NCI-H2227 treated with DMSO at 0.1 percent for 48 hours (cell line): ENCODE data around the gene FAM9C.
"Not testable (repeated sequence)": the region's sequence is repeated elsewhere in the genome, so short reads cannot be mapped to it uniquely, and the experiment has no call there.

Source experiments
- DNase-seq: peaks from one replicate; lab custom pipeline; 2025; lab: John Stamatoyannopoulos, UW

Gene FAM9C

DNA sequence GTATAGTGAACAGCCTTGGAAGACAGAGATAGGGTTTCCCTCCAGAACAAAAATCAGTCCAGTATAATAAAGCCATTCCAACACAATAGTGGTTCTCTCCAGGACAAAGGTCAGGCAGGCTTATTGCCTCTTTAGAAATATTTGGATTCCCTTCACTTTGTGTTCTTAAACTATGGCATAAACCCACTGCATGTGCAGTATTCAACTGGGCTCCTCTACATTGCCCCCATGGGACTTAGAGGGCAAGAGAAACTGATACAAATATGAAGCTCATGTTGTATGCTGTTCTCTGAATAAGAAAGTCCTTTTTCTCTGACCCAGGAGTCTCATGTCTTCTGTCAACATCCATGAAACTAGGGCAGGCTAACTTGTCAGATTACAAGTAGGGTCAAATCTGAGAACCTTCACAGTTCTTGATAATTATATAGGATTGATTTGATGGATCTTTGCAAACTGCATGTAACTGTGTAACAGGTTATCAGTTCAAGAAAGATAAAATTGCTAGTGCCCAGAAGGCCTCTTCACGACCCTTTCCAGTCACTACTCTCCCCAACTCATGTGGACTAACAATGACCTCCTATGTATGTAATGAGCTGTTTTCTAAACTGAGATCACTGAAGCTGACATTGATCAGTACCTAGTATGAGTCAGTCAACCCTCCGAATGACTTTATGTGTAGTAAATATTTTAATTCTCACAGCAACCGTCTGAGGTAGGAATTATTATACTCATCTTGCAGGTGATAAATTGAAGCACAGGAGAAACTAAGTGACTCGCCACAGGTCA is 31.9 kb upstream of the FAM9C start:
- DNase-seq, result no peak

DNA sequence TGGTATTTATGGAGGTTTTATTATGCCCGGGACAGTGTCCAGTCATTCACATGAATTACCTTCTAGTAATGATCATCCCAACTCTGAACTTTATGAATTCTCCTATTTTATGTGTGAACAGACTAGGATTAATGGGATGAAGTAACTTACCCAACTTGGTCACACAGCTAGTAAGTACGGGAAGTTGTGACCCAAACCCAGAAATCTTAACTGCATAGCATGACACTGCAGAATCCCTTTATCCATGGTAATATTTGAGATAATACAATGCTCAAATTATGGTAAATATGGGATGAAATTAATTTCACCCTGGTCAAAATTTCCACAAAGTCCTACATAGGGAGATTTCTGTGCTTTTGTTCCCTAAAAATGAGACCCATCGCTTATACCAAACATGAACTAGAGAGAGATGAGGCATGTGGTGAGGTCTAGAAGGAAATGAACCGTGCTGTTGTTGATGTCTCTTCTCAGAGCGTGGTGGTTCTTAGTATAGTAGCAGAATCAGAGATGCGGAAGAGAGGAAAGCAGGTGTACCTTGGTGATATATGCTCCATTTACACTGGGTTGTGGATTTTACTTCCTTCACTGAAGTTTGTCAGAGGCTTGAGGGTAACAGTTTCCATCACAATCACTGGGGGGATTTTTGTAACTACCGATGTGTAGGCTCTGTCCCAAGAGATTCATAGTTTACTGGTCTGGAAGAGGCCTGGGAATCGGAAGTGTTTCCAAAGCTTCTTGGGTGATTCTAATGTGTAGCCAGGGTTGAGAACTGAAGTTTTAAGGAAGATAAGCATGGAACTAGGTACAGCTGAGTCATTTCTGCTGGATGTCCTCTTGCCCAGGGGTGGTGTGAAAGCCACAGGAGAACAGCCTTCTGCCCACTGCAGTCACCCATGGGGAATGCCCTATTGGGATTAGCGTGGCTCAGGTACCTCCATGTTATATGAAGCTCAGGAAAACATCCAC is 30.2 kb upstream of the FAM9C start:
- no peak for DNase-seq

DNA sequence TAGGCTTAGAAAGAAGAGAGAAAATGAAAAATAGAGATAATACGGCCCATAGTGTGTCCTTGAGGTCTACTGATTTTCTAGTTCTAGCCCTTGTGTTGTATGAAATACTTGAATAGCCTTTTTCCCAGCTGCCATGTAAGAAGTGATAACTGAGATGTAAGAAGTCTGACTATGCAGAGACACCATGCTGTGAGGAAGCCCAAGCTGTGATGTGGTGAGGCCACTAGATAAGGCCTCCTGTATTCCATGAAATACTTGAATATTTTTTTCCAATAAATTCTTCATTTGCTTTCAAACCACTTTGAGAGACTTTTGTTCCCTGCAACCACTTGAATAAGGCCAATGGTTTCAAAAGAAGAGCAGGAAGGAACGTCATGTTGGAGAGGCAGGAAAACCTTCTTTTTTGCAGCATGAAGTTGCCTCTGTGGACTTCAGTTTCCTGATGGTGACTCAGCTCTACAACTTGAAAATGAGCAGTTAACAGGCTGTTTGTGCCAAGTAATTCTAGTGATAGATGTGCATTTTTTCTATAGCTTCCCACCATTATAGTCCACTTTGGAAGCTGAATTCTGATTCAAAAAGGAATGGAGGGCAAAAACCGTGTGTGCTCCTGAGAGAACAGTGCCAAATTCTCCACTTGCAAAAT is 25.5 kb upstream of the FAM9C start:
- DNase-seq, result no peak

DNA sequence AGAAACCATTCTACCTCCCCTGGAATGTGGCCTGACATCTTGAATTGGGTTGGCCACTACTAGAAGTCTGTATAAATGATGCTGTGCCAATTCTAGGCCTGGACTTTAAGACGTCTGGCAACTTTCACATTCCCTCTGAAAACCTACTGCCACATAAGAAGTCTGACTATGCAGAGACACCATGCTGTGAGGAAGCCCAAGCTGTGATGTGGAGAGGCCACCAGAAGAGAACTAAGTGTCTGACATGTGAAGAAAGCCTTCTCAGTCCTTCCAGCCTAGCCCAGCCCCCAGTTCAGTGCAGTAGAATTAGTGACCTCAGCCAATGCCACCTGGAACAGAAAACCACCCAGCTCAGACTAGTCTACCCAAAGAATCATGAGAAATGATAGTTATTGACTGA is 24.2 kb upstream of the FAM9C start:
- DNase-seq, result no peak

DNA sequence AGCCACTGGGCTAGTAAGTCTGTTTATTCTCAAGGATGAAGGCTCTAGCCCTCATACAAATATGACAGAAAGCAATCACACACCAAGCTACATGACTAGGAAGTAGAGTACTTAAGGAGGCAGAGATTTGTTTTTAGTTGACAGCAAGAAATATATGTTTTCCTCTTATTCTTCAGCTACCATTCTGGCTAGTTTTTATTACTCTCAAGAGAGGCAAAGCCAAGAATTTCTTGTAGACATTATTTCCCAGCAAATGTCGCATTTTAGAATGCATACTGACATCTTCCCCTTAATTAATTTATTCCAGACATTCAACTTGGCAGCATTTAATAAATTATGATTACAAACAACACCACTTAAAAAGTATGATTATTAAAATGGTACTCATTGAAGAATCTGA is 23.4 kb upstream of the FAM9C start:
- DNase-seq, result no peak

DNA sequence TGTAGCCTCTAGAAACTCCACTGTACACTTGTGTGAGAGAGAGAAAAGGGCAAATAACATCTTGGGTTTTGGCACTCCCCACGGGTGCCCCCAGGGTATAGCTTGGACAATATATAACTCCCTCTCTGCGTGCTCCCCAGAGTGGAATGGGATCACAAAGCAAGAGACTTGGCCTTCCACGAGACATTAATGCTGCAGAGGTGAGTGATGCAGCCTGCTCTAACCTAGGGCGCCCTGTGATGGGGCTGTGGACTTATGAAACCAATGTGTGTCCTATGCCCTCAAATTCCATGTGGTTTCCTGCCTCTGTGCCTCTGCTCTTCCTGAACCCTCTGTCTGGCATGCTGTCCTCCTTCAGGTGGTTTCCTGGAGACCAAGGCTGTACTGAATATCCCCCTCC is 22.0 kb upstream of the FAM9C start:
- DNase-seq, result no peak

DNA sequence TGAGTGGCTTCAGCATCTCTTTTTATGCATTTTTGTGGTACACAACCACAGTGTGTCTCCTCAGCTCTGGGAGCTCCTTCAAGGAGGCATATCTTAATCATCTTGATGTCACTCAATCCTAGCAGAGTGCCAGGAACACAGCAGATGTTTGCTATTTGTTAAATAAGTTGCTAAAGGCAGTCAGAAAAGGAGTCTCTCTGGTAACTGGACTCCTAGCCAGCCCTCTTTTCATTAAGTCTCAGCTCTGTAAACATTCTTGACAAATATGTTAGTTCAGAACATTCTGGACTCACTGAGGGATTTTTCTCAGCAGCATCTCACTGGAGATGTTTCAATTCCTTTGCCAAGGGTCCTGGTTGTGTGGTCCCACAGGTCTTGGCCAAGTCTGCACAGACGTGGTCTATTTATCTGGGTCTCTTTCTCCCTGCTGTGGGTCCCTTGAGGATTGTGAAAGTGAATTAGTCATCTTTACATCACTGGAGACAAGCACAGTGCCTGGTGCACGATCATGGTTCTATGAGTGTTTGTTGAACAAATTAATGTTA is 20.3 kb upstream of the FAM9C start:
- DNase-seq, result no peak

DNA sequence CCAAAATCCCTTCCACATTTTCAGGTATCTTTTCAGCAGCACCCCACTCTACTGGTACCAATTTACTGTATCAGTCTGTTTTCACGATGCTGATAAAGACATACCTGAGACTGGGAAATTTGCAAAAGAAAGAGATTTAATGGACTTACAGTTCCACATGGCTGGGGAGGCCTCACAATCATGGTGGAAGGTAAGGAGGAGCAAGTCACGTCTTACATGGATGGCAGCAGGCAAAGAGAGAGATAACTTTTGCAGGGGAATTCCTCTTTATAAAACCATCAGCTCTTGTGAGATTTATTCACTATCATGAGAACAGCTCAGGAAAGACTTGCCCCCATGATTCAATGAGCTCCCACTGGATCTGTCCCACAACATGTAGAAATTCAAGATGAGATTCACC is 18.7 kb upstream of the FAM9C start:
- DNase-seq, result not testable (repeated sequence)

DNA sequence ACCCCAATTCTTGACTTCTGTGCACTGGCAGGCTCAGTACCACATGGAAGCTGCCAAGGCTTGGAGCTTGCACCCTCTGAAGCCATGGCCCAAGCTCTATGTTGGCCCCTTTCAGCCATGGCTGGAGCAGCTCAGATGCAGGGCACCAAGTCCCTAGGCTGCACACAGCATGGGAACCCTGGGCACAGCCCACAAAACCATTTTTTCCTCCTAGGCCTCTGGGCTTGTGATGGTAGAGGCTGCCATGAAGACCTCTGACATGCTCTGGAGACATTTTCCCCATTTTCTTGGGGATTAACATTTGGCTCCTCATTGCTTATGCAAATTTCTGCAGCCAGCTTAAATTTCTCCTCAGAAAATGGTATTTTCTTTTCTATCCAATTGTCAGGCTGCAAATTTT is 17.9 kb upstream of the FAM9C start:
- not testable (repeated sequence) for DNase-seq

DNA sequence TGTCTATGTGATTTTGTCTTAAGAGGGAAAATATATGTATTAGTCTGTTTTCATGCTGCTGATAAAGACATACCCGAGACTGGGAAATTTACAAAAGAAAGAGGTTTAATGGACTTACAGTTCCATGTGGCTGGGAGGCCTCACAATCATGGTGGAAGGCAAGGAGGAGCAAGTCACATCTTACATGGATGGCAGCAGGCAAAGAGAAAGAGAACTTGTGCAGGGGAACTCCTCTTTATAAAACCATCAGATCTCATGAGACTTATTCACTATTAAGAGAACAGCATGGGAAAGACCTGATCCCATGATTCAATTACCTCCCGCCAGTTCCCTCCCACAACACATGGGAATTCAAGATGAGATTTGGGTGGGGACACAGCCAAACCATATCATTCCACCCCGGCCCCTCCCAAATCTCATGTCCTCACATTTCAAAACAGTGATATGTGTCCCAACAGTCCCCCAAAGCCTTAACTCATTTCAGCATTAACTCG is 16.8 kb upstream of the FAM9C start:
- not testable (repeated sequence) for DNase-seq

DNA sequence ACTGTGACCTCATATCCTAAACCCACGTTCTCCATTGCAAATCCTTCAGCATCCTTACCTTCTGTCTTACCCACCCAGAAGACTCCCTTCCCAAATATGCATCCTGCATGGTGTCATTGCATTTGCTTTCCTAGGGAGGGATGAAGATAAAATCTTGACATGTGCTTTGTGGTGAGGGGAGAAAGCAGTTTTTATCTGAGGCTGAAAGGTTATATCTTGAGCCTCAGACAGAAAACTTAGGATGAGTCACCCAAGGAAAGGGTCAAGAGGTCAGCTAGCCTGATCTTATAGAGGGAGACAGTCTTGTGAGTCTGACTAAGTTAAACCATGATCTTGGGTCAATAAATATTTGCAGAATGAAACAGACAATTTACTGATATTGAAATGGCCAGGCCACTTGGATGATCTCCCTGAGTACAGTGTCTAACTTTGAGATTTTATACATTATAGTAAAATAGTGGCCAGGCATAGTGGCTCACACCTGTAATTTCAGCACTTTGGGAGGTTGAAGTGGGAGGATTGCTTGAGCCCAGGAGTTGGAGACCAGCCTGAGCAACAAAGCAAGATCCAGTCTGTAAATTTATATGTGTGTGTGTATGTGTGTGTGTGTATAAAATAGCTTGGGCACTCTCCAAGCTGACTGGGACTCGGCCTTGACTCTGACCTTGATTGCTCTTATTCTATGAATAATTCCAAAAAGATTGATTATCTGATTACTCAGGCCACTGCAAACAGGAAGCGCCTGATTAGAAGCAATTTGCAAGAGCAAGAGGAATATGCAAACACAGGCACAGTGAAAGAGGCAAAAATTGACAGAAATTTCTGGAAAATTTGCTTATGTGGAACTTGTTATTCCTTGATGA is 15.4 kb upstream of the FAM9C start:
- DNase-seq, result no peak

DNA sequence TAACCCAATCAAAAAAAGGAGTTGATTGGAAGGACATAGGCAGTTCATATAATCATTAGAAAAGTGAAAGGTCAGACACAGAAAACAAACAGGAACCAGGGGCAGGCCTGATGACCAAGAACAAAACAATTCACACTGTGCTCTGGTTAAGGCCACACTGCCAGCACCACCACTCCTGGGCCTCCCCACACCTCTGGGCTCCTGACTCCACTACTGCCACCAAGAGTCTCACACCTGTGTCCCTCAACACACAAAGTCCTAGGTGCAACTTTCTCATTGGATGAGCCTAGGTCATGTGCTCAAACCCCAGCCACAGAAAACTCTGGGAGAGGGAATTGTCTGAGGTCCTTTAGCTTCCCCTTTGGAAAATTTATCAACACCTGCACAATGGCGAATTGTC is 11.1 kb upstream of the FAM9C start:
- DNase-seq, result no peak

DNA sequence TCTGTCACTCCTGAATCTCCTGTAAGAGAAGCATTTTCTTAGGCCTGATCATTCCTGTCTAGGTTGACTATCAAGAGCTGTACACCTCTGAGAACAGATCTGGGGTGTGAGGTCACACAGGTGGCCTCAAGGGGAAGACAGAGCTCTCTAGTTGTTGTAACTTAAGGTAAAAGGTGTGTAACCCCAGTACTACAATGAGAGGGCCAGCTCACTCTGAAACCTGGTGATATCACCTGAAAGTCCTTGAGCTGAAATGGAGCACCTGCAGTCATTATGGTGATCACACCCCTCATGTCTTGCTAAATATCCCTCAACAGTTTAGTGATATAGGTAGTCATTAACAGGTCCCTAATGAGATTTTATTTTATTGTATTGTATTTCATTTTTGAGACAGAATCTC is 8.8 kb upstream of the FAM9C start:
- DNase-seq, result no peak

DNA sequence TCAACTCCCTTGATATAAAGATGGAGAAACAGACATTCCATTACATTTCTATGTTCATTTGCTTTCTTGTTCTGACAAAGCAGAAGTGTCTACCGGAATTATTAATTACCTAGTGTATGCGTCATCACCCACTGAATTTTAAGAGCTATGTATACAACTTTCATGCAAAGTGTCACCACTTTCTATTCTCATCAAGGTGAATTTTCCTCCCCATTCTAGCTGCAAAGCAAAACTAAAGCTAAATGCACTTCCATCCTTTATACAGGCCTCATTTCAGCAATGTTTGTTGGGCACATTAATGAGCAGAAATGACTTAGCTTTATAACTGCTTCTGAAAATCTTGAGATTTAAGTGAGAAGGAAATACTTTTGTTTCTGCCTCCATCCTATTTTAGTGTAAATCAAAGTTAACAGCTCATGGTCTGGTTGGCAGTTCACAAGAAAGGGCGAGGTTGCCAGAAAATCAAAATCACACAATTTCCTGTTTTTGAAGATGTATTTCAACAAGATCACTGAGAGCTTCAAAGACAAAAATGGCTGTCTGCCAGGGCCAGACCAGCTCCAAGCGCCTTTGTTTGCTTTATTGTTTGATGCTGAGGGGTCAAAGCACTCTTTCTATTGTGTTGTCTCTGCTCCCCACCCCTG is 7.2 kb upstream of the FAM9C start:
- DNase-seq, result no peak

DNA sequence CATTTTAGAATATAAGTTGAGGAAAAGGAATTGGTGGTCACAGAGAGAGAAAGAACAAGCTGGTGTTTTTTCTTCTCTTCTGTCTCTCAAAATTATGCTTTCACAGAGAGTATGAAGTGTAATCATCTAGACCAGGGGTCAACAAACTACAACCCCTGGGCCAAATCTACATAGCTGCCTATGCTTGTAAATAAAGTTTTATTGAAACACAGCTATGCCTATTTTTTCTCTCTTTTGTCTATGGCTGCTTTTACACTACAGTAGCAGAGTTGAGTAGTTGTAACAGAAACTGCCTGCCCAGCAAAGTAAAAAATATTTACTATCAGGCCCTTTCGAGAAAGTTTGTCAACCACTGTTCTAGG is 6.7 kb upstream of the FAM9C start:
- no peak for DNase-seq

DNA sequence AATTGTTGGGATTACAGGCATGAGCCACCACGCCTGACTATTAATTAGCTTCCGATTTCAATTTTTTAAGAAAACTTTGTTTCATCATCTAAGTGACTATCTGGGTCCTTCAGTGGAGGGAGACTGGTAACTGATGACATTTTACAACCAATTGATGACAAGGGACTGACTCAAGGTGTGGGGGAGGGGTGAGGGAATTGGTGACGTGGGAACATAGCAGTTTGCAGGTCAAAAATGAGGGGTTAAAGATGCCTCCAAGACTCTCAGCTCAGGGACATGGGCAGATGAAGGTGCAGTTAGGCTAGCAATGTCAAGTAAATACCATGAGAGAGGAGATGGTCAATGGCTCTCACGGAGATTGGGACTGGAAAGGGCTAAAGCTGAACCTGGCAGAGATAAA is 5.7 kb upstream of the FAM9C start:
- no peak for DNase-seq

DNA sequence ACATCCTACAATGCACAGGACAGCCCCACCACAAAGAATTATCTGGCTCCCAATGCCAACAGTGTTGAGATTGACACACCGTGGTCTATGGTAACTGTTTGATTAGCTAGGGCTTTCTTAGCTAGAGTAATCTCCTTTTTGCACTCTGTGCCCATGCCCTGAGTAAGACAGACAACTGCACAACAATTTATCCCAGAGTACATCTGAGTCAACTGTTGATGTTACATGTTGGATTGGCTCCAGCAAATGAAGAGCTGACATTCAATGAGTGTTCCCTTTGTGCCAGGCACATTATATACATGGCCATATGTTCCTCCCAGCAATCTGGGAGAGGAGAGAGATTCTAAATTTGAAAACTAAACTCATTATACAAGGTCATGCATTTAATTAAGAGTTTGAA is 3.9 kb upstream of the FAM9C start:
- DNase-seq, result no peak

DNA sequence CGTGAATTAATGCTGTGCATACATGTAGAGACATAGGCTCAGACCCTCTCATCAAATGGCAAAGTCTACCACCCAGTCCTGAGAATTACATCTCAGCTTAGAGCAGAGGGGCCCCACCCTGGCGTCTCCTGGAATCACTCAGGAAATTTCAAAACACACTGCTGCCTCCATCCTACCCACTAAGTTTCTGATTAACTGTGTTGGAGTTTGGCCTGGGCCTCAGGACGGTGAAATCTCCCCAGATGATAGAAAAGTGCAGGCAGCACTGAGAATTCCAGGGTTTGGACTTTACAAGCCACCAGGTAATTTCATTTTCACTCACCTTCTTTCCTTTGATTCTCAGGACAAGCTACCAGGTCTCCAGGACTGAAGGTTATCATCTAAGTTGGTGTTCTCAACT is 3.3 kb upstream of the FAM9C start:
- no peak for DNase-seq

DNA sequence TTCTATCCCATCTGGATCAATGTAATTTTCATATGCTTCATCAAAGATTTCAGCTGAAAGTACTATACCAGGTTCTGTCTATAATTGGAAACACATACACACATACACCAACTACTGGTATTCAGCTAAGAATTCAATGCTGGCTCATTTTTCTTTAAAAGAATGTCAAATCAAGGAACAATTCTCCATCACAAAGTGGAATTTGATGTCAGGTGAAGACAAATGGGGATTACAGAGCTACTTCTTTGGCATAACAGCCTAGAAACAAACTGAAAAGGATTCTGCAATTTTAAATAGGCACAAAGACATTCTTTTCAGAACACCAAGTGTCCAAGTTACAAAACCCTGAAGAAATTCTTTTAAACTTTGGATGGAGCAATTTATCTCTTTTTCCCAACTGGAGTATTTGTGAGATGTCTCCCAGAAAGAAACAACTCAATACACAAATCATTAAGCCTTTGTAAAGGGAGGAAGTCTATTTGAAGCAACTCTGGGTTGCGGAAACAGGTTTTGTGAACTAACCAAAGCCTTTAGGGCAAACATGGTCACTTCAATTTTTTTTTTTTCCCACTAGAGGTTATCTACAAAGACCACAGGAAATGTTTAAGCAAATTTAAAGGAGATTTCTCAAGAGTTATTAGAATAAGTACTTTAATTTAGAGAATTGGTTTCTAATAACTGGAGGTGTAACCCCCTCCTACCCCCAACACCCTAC is 1.9 kb upstream of the FAM9C start:
- no peak for DNase-seq

DNA sequence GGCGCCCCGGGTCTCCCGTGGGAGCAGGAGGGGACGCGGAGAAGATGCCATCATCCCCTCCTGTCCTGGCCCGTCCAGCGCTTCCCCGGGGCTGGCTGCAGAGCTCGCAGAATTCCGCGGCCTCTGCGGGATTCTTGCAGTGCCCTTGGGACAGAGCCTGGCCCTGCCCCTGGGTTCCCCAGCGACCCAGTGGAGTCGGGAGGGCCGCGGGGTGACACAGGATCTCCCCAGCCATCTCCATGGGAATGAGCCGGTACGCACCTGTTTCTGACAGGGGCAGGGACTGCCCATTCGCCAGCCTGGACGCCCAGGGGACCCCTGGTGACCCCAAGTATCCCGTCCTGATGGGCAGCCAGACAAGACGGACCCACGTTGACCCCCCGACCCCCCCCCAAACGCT is 482 bp downstream of the FAM9C start:
- DNase-seq, result no peak
